ENCODE data around the gene SKOR2.

Gene SKOR2

GRCh38 chr18:47284721-47285395 lies 33.4 kb upstream of the SKOR2 start:
- H3K4me2 ChIP-seq (ENCODE audit: low read length) = peak overlapping the region; percentile 22
- TF ChIP-seq CTCF (IDR thresholded peaks at IDR 0.05; ENCODE audit: low read depth, low read length) (no peak), EZH2phosphoT487 (IDR thresholded peaks at IDR 0.05; ENCODE audit: low read depth) (no peak)
- H3K79me2 ChIP-seq (ENCODE audit: low read length) = no peaks in the 10 kb centered on the region
- H3K4me1 ChIP-seq (ENCODE audit: low read length) = peaks cover 26% of the 10 kb centered on the region
- H3K4me3 ChIP-seq (ENCODE audit: low read length) = 0 out of 2 replicates have a peak overlapping the region, but pooled peaks have one; percentile 5
- no peaks in the 10 kb centered on the region for H4K20me1 ChIP-seq (ENCODE audit: insufficient read depth, low read length)
- H3K27ac ChIP-seq (ENCODE audit: low read length) = peak overlapping the region; percentile 34
- no peaks in the 10 kb centered on the region for H3K27me3 ChIP-seq (ENCODE audit: low read depth, low read length)
- peaks cover 20% of the 10 kb centered on the region for H3K36me3 ChIP-seq (replicated peaks; ENCODE audit: low read depth, low read length)
- H2AFZ ChIP-seq (ENCODE audit: low read depth, low read length) = peak overlapping the region; percentile 11; the same call in 1 of the 2 replicates
- H3K9me3 ChIP-seq (ENCODE audit: insufficient read depth, low read length) = peaks cover 17% of the 10 kb centered on the region
- H3K9ac ChIP-seq (ENCODE audit: low read length) = no peak overlapping the region

GRCh38 chr18:47283476-47283875 lies 32.0 kb upstream of the SKOR2 start:
- Histone ChIP-seq H3K9ac (ENCODE audit: low read length) (no peak overlapping the region), H3K27me3 (ENCODE audit: low read depth, low read length) (no peaks in the 10 kb centered on the region; the same call in 1 of the 2 replicates), H2AFZ (ENCODE audit: low read depth, low read length) (no peak overlapping the region), H3K4me1 (ENCODE audit: low read length) (peaks cover 20% of the 10 kb centered on the region), H3K79me2 (ENCODE audit: low read length) (no peaks in the 10 kb centered on the region), H3K9me3 (ENCODE audit: insufficient read depth, low read length) (peaks cover 17% of the 10 kb centered on the region), H3K36me3 (replicated peaks; ENCODE audit: low read depth, low read length) (peaks cover 20% of the 10 kb centered on the region), H4K20me1 (ENCODE audit: insufficient read depth, low read length) (no peaks in the 10 kb centered on the region), H3K27ac (ENCODE audit: low read length) (no peak overlapping the region), H3K4me2 (ENCODE audit: low read length) (no peak overlapping the region), H3K4me3 (ENCODE audit: low read length) (no peak overlapping the region)
- TF ChIP-seq EZH2phosphoT487 (IDR thresholded peaks at IDR 0.05; ENCODE audit: low read depth) = no peak
- TF ChIP-seq CTCF (IDR thresholded peaks at IDR 0.05; ENCODE audit: low read depth, low read length) = peak; percentile 70

GRCh38 chr18:47280121-47280520 lies 28.7 kb upstream of the SKOR2 start:
- H4K20me1 ChIP-seq (ENCODE audit: insufficient read depth, low read length) = no peaks in the 10 kb centered on the region
- H3K4me1 ChIP-seq (ENCODE audit: low read length) = peaks cover 15% of the 10 kb centered on the region
- TF ChIP-seq EZH2phosphoT487 (IDR thresholded peaks at IDR 0.05; ENCODE audit: low read depth) = no peak
- no peak for TF ChIP-seq CTCF (IDR thresholded peaks at IDR 0.05; ENCODE audit: low read depth, low read length)
- no peaks in the 10 kb centered on the region; the same call in 1 of the 2 replicates for H3K27me3 ChIP-seq (ENCODE audit: low read depth, low read length)
- peaks cover 10% of the 10 kb centered on the region for H3K36me3 ChIP-seq (replicated peaks; ENCODE audit: low read depth, low read length)
- H3K4me3 ChIP-seq (ENCODE audit: low read length) = no peak overlapping the region
- H3K9ac ChIP-seq (ENCODE audit: low read length) = no peak overlapping the region
- H2AFZ ChIP-seq (ENCODE audit: low read depth, low read length) = no peak overlapping the region
- no peaks in the 10 kb centered on the region for H3K79me2 ChIP-seq (ENCODE audit: low read length)
- H3K27ac ChIP-seq (ENCODE audit: low read length) = no peak overlapping the region
- H3K4me2 ChIP-seq (ENCODE audit: low read length) = no peak overlapping the region
- peaks cover 4% of the 10 kb centered on the region for H3K9me3 ChIP-seq (ENCODE audit: insufficient read depth, low read length)

GRCh38 chr18:47274961-47275360 lies 23.5 kb upstream of the SKOR2 start:
- Histone ChIP-seq H3K79me2 (ENCODE audit: low read length) (no peaks in the 10 kb centered on the region), H3K9me3 (ENCODE audit: insufficient read depth, low read length) (no peaks in the 10 kb centered on the region), H3K27ac (ENCODE audit: low read length) (no peak overlapping the region), H3K9ac (ENCODE audit: low read length) (no peak overlapping the region), H3K36me3 (replicated peaks; ENCODE audit: low read depth, low read length) (no peaks in the 10 kb centered on the region), H3K4me3 (ENCODE audit: low read length) (no peak overlapping the region), H3K27me3 (ENCODE audit: low read depth, low read length) (no peaks in the 10 kb centered on the region; the same call in 1 of the 2 replicates), H4K20me1 (ENCODE audit: insufficient read depth, low read length) (no peaks in the 10 kb centered on the region), H3K4me1 (ENCODE audit: low read length) (no peaks in the 10 kb centered on the region), H3K4me2 (ENCODE audit: low read length) (no peak overlapping the region), H2AFZ (ENCODE audit: low read depth, low read length) (no peak overlapping the region)
- TF ChIP-seq CTCF (IDR thresholded peaks at IDR 0.05; ENCODE audit: low read depth, low read length) = no peak
- no peak for TF ChIP-seq EZH2phosphoT487 (IDR thresholded peaks at IDR 0.05; ENCODE audit: low read depth)
